GM18867 (cell line): ENCODE data around the gene CSRNP2.

Experiments used
- ATAC-seq: cut with Tn5 transposase; IDR thresholded peaks from one replicate; pipeline ENCODE4 v1.9.1; 2021; ENCODE audit warnings: mild to moderate bottlenecking, moderate library complexity; ENCODE audit not compliant: unreplicated experiment

The CSRNP2 gene, protein sequence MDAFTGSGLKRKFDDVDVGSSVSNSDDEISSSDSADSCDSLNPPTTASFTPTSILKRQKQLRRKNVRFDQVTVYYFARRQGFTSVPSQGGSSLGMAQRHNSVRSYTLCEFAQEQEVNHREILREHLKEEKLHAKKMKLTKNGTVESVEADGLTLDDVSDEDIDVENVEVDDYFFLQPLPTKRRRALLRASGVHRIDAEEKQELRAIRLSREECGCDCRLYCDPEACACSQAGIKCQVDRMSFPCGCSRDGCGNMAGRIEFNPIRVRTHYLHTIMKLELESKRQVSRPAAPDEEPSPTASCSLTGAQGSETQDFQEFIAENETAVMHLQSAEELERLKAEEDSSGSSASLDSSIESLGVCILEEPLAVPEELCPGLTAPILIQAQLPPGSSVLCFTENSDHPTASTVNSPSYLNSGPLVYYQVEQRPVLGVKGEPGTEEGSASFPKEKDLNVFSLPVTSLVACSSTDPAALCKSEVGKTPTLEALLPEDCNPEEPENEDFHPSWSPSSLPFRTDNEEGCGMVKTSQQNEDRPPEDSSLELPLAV

GRCh38 chr12:51083126-51083833 is at the start of gene CSRNP2:
TSS of gene CSRNP2 (minus strand) at chr12:51083596. CDS start at chr12:51076561, 7,035 bp downstream.
- ATAC-seq, result peak; percentile 95

GRCh38 chr12:51132693-51133092 is 49.3 kb upstream of the CSRNP2 start:
- ATAC-seq, result no peak

DNA sequence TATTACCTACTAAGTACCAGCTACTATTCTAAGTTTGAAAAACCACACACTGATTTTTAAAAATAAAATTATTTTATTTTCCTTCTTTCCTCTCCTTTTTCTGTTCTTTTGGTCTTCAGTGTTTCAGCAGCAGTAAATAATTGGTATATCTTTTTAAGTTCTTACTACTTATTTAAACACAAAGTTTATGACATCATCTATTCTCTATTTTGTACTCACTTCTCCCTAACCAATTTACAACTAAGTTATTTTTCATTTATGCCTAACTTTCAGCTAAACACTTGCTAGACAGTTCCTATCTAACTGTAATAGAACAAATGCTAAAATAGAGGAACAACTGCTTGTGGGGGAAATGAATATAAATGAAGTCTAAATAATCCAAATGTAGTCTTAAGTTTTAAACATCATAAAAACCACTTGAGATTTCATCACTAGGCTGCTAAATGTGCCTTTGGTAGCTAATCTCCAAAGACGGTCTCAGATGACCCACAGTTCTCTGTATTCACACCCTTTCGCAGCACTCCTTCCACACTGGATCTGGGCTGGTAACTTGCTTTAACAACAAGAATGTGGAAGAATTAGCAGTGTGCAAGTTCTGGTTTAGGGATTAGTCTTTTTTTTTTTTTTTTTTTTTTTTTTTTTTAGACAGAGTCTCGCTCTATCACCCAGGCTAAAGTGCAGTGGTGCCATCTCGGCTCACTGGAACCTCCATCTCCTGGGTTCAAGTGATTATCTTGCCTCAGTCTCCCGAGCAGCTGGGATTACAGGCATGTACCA is 48.5 kb upstream of the CSRNP2 start:
- no peak for ATAC-seq

- ATAC-seq, result no peak
These were observed 45.5 kb upstream of the CSRNP2 start for GRCh38 chr12:51128919-51129318.

DNA sequence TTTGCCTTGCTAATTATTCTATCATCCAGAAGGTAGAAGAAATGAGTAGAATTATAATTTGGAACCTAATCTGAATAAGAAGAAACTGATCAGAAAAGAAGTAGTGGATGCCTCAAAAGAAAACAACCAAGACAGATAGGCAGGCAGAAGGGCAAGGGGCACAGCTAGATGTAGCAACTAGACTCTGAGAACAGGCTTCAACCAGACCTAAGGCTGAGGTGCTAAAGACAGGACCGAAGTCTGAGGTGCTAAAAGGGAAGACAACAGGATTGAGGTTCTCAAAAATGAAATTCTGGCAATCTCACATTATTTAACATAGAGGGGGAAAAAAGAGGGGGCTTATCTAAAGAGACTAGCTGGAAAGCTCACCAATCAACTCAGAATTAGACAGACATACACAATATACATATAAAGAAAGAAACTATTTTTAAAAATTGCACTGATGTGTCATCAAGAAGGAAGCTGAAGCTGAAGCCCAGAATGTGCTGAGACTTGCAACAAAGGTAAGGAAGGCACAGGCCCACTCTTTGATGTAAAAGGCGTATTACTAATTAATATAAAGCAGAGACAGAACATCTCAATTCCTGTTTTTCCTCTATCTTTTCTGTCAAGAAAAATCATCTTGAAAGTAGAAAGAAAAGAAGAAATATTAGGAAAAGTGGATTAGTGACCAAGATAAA is 43.8 kb upstream of the CSRNP2 start:
- ATAC-seq, result no peak

GRCh38 chr12:51126297-51126696 is 42.9 kb upstream of the CSRNP2 start:
- no peak for ATAC-seq

DNA sequence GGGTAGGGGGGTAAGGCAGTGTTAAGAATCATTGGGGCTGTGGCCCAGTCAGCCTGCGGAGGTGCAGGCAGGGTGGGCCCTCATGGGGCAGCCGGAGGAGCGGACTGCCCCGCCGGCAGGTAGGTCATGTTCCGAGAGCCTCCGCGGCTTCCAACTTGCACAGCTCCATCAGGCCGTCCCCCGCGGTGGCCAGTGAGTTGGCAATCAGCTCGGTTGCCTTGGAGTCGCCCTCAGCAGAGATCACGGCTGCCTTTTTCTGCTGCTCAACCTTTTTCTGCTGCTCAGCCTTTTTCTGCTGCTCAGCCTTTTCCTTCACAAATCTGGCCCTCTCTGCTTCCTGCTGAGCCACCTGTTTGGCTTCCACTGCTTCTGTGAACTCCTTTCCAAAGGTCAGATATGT is 41.1 kb upstream of the CSRNP2 start:
- no peak for ATAC-seq

DNA sequence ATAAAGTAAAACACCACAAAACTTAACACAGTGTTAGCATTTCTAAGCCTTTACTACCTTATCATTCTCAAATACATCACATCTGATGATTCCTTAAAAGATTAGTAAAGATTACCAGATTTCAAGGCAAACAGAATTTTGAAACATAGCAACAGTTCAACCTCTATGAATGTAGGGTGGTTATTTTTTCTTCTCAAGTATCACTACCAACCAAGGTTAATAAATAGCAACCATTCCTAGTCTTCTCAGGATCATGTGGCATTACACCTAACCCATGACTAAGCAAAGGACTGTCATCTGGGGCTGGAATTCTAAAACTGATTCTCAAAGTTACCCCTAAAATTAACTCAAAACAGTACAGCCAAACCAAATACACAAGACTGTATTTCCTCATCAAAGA is 39.4 kb upstream of the CSRNP2 start:
- ATAC-seq, result no peak

DNA sequence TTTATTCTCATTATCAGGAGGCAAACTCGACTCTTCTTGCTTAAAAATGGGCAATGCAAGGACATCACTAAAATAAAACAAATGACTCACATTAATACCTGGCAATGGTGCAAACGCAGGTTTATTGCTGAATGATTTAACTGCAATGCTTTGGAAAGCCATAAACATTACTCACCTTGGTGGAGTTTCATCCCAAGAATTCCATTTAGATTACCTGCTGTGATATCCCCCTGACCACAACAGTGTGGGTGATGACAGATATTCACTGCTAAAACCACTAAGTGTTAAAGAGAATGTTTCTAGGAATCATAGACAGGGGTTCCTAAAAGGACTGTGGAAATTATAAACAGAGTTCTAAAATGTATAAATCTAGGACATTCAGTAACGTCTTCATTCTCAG is 35.3 kb upstream of the CSRNP2 start:
- no peak for ATAC-seq

- ATAC-seq, result no peak
These were observed 32.1 kb upstream of the CSRNP2 start for GRCh38 chr12:51115533-51115932.

- no peak for ATAC-seq
These were observed 24.7 kb upstream of the CSRNP2 start for GRCh38 chr12:51108136-51108535.

DNA sequence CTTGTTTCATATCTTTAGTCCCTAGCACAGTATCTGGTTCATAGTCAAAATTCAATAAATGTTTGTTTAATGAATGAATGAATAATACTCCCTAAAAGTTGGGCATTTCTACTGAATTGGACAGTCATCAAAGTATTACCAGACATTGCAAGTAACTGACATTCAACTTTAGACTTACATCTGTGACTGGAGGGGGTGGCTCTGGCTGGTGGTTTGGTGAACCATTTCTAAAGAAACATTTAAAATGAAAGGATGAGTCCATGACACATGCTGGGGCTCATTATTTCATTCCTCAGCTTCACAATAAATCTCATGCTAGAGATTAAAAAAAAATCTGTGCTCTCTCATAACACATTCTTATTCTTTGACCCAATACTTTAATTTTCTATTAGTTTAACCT is 20.6 kb upstream of the CSRNP2 start:
- ATAC-seq, result no peak

DNA sequence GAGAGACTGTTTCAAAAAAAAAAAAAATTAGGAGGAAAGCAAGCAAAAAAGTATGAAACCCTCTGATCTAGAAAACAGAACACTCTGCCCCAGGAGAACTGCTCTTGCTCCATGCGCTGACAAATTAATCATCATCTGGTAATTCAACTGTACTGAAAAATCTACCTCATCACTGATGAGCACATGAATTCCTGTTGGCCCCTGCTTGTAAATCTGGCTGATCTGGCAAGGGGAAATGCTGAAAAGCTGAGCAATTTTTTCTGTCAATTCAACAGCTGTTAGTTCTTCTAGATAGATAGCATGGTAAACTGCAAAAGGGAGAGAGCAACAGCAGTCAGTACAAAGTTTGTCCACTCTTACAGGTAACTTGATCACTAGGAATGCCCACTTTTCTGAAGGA is 15.2 kb upstream of the CSRNP2 start:
- ATAC-seq, result no peak

- no peak for ATAC-seq
These were observed 7.4 kb upstream of the CSRNP2 start for GRCh38 chr12:51090705-51091229.

GRCh38 chr12:51087818-51088217 is 4.4 kb upstream of the CSRNP2 start:
- ATAC-seq, result no peak

- ATAC-seq, result no peak
These were observed 3.5 kb upstream of the CSRNP2 start for GRCh38 chr12:51086933-51087332.

DNA sequence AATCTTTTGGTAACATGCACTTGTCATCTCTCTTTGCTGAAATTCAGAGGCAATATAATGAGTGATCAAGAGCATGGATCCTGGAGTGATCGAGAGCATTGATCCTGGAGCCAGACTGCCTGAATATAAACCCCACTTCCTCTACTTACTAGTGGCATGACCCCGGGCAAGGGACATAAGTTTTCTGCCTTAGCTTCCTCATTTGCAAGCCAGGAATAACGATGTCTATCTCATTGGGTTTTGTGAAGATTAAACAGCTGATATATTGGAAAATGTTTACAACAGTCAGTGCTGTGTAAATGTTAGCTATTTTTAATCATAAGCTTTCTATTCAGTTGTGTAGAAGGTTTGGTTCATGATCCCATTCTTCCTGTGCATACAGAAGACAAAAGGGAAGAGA is 2.4 kb upstream of the CSRNP2 start:
- no peak for ATAC-seq

- ATAC-seq, result no peak
These were observed 753 bp downstream of the CSRNP2 start for GRCh38 chr12:51082561-51083125.

DNA sequence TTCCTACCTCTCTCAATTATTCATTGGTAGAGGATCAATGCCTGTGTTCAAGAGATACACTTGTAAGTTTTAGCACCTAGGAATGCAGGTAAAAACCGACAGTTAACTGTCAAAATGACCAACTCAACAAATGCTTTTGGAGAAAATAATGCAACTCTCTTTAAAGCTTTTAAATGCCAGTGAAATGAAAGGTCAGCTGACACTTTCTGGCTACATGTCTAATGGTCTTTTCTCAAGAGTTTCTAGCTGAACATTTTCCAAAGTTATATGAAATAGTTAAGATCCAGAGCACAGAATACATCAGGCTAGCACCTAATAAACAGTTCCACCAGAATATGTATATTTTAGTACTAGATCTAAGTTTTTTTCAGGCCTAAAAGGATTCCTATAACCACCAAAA is 2.0 kb downstream of the CSRNP2 start:
- no peak for ATAC-seq

GRCh38 chr12:51080136-51080535 is 3.3 kb downstream of the CSRNP2 start:
- ATAC-seq, result no peak
